Loucy (cell line): ENCODE measurements around the gene ACOXL.

Experiments
- CTCF ChIP-seq: fragments of 200-600 bp; sonication (generic); conservative IDR thresholded peaks from 2 replicates; pipeline ENCODE4 v1.5.1; 2014; ENCODE audit warnings: mild to moderate bottlenecking, antibody characterized with exemption, low read length
- EZH2phosphoT487 ChIP-seq: fragments of 200-600 bp; IDR thresholded peaks from 2 replicates; pipeline ENCODE4 v1.6.1; 2018; ENCODE audit warnings: antibody characterized with exemption, mild to moderate bottlenecking, moderate library complexity, borderline replicate concordance

- no peak for TF ChIP-seq CTCF
- TF ChIP-seq EZH2phosphoT487: no peak
Measured at GRCh38 chr2:110752871-110753270, 20.5 kb downstream of the ACOXL start.
